ENCODE results near the gene HEBP2.

HEBP2 gene

DNA sequence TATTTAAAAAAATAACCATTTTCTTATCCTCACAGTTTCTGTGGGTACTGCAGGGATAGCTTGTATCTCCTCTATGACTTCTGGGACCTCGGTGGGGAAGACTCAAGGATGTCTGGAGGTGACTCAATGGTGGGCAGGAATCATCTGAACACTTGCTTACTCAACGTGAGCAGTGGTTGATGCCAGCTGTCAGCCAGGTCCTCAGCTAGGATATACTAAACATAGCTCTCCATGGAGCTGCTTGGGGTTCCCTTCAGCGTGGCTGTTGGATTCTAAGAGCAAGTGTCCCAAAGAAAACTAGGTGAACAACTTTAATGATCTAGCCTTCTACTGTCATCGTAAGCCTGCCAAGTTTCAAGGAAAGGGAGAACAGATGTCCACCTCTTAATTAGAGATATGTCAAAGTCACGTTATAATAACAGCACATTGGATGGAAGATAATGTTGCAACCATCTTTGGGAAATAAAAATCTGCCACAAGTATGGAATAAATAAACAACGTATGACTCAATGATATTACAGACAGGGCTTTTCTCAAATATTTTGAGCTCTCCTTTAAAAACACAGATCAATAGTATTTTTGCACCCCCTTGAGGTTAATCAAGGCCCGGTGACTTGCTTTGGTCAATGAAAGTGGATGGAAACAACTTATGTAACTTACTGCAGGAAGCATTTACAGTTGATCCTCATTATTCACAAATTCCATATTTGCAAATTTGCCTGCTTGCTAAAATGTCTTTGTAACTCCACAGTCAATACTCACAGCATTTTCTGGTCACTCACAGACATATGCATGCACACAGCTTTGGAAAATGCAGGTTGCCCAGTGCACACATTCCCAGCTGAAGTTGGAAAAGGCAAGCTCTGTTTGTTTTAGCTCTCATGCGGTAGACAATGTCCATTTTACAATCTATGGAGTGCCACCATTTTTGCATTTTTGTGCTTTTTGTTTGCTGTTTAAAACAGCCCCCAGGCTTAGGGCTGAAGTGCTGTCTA is 6.6 kb upstream of the HEBP2 start:
- in situ Hi-C loops (cut with HindIII; ENCODE audit: low sequenced_read_pairs) = no loop called here

GRCh38 chr6:138400326-138400725 is 3.7 kb upstream of the HEBP2 start:
- in situ Hi-C loops (cut with HindIII; ENCODE audit: low sequenced_read_pairs) = no loop called here

DNA sequence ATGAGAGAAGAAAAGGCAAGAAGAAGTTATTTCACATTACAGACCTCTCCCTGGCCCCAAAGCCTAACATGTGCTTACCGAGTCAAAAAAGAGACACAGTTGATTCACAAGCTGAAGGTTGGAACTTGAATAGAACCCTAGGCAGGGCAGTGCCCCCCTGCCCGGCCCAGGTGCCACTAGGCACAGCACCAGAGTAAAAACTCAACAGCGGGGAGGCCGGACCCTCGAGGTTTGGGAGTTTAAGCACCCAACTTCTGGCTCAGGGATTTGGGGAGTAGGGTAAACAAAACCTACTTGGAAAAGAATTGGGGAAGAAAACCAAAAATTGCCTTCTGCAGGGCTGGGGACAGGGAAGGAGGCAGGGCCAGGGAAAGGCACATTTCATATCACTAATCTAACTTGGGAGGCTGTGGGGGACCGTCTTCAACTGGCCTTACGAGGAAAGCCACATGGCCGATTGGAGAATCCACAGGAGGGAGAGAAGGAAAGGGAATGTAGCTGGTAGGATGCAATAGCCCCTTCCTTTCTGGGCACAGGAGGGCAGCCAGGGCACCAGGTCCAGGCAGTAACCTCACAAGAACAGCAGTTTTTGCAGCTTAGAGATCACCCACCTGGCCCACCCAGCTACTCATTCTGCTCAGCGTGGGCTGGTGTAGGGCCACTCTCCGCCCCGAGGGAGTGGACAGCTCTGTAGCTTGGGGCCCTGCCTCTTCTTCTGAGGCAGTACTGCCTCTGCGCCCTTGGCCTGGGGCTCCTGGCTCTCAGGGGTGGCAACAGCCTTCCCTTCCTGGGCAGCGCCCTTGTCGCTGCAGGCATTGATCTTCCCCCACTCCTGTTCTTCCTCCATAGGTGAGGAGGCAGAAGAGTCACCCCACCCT is 1.8 kb upstream of the HEBP2 start:
- in situ Hi-C loops (cut with HindIII; ENCODE audit: low sequenced_read_pairs) = no loop called here

DNA sequence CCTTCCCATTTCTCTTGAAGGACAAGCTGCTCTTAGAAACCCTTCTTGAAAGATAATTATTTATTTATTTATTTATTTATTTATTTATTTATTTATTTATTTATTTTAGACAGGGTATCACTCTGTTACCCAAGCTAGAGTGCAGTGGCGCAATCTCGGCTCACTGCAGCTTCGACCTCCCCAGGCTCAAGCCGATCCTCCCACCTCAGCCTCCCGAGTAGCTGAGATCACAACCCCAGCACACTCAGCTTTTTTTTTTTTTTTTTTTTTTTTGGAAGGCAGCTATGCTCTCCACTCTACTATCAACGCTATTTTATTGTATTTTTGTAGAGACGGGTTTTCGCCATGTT is 1.2 kb upstream of the HEBP2 start:
- in situ Hi-C loops (cut with HindIII; ENCODE audit: low sequenced_read_pairs) = no loop called here

GRCh38 chr6:138403324-138403800 is 661 bp upstream of the HEBP2 start:
- in situ Hi-C loops (cut with HindIII; ENCODE audit: low sequenced_read_pairs) = no loop called here

- in situ Hi-C loops (cut with HindIII; ENCODE audit: low sequenced_read_pairs) = no loop called here
Observed at GRCh38 chr6:138404666-138405337, 779 bp downstream of the HEBP2 start.

- in situ Hi-C loops (cut with HindIII; ENCODE audit: low sequenced_read_pairs) = no loop called here
Observed at GRCh38 chr6:138405816-138406413, 1.9 kb downstream of the HEBP2 start.

DNA sequence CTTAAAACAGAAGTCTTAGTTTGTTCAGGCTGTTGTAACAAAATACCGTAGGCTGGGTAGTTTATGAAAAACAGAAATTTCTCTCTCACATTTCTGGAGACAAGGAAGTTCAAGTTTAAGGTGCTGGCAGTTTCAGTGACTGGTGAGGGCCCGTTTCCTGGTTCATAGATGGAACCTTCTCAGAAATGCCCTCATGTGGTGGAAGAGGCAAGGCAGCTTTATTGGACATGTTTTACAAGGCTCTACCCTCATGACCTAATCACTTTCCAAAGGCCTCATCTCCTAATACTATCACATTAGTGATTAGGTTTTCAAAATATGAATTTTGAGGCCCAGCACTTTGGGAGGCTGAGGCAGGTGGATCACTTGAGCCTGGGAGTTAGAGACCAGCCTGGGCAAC is 2.4 kb downstream of the HEBP2 start:
- in situ Hi-C loops (cut with HindIII; ENCODE audit: low sequenced_read_pairs) = no loop called here

DNA sequence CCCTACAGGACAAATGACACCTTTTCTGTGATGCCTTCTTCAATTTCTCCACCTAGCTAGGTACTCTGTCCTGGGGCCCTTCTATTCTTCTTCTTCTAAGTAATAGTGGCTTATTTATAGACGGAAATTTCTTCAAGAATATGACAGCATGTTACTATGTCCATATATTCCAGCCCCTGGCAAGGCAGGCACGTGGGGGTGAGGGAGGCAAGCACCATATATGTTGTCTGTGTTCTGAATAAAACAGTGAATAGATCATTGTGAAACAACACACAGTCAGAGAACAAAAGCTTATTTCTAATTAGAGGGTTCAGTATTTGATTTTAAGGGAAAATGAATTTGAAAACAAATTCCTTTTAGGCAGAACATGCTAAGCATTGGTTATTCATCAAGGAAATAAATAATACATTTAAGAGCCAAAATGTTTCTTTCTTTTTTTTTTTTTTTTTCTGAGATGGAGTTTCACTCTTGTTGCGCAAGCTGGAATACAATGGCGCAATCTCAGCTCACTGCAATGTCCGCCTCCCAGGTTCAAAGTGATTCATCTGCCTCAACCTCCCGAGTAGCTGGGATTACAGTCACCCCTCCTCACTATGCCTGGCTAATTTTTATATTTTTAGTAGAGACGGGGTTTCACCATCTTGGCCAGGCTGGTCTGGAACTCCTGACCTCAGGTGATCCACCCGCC is 6.2 kb downstream of the HEBP2 start:
- in situ Hi-C loops (cut with HindIII; ENCODE audit: low sequenced_read_pairs) = no loop called here

- in situ Hi-C loops (cut with HindIII; ENCODE audit: low sequenced_read_pairs) = no loop called here
Observed at GRCh38 chr6:138410972-138411880, 7.2 kb downstream of the HEBP2 start.

DNA sequence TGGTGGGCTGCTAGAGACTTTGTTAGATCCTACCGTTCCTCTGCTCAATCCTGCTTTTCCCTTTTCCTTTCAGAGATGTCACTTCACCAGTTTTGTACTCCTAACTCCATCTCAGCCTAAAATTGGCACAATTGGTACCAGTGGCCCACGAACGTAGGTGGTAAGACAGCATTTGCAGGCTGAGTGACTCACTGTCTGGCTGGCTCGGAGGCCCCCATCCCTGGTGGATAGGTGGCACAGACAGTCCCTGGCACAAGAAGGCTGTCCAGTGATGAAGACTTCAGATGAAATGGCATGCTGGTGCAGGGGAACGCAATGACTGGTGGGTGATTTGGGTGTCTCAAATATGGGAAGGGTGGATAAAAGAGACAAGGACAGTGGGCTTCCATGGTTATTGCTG is 11.1 kb downstream of the HEBP2 start:
- in situ Hi-C loops (cut with HindIII; ENCODE audit: low sequenced_read_pairs) = no loop called here

DNA sequence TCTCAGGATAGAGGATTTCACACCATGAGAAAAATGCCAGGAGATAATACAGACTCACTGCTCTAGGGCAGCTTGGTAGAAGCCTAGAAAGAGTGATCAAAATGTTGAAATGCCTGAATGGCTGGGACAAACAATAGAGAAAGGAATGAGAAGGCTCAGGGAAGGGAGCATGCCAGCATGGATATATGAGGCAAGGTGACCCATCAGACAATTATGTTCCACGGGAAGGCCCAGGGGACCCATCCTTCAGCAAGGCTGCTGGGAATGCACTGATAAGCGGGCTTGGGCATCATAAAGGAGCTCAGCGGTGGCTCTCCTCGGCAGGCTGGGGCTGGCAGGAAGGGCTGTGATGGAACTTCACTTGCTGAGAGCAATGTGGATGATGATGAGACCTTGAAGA is 12.2 kb downstream of the HEBP2 start:
- in situ Hi-C loops (cut with HindIII; ENCODE audit: low sequenced_read_pairs) = no loop called here

DNA sequence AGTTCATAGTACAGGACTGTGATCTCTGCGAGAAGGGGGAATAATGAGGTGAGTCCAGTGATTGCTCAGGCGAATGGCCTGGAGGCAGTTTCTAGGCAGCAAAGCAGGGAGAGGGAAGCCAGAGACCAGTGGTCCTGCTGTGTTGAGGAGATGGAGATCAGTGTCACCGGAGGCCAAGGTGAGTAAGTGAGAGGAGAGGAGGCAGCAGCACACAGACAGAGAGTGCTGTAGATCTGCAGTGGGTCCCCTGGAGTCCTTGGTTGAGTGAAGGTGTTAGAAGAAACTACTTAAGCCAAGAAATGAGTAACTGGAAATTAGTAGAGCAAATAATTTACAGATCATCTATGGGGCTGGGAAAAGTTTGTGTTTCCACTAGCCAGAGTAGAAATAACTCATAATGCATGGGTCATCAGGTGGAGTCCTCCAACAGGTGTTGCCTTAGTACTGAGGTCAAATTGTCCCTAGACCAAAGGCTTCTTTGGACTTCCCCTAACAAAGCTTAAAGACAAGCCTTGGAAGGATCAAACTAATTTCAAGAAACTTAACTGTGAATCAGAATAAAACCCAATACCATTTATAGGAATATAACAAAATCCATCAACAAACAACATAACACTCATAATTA is 13.6 kb downstream of the HEBP2 start:
- in situ Hi-C loops (cut with HindIII; ENCODE audit: low sequenced_read_pairs) = no loop called here

- in situ Hi-C loops (cut with HindIII; ENCODE audit: low sequenced_read_pairs) = no loop called here
Observed at GRCh38 chr6:138418118-138418742, 14.2 kb downstream of the HEBP2 start.

- in situ Hi-C loops (cut with HindIII; ENCODE audit: low sequenced_read_pairs) = no loop called here
Observed at GRCh38 chr6:138419766-138420165, 15.7 kb downstream of the HEBP2 start.

GRCh38 chr6:138420356-138420755 is 16.3 kb downstream of the HEBP2 start:
- in situ Hi-C loops (cut with HindIII; ENCODE audit: low sequenced_read_pairs) = no loop called here

GRCh38 chr6:138421089-138421488 is 17.1 kb downstream of the HEBP2 start:
- in situ Hi-C loops (cut with HindIII; ENCODE audit: low sequenced_read_pairs) = no loop called here

- in situ Hi-C loops (cut with HindIII; ENCODE audit: low sequenced_read_pairs) = no loop called here
Observed at GRCh38 chr6:138421608-138422007, 17.6 kb downstream of the HEBP2 start.
